Panc1 (cell line): ENCODE results near the gene GPR31. TPM values are rescaled to one million over a fixed set of nuclear protein-coding genes. Genes with fewer than 3 reads are reported as not detected.

Experiments used
- ATAC-seq: fragments of 200-7000 bp; cut with Tn5 transposase; 2 replicates; pipeline ENCODE4 v1.9.1; 2020; ENCODE audit warnings: mild to moderate bottlenecking, moderate library complexity
- BruUV-seq: library from RNA; stranded (reverse); fragments of 400-500 nt; replicated peaks from 2 replicates; lab custom pipeline; 2021; lab: Mats Ljungman, UMichigan
- CTCF ChIA-PET: fragments of 300-600 bp; sonication (Branson Sonifier 250); formaldehyde crosslinking; loops from one replicate; lab custom pipeline; 2022; ENCODE audit warnings: antibody characterized with exemption; lab: Charles Lee
- POLR2A ChIA-PET: fragments of 300-600 bp; sonication (Branson Sonifier 250); formaldehyde crosslinking; loops from one replicate; lab custom pipeline; 2022; ENCODE audit warnings: antibody characterized with exemption; lab: Charles Lee
- DNase-seq: peaks from one replicate; pipeline ENCODE4 v3.0.0-alpha.2; 2010; ENCODE audit warnings: low read depth, low spot score
- H3K27ac ChIP-seq: 2 replicates; pipeline ENCODE4 v1.5.1; 2011; ENCODE audit warnings: mild to moderate bottlenecking, low read length, inconsistent platforms
- H3K27me3 ChIP-seq: fragments of 200-500 bp; sonication (Bioruptor generic); 2 replicates; pipeline ENCODE4 v1.6.0; 2014; ENCODE audit warnings: low read length, inconsistent platforms; ENCODE audit not compliant: control insufficient read depth, insufficient read depth
- H3K36me3 ChIP-seq: fragments of 200-500 bp; sonication (Bioruptor generic); 2 replicates; pipeline ENCODE4 v1.5.1; 2014; ENCODE audit warnings: inconsistent platforms, mild to moderate bottlenecking, low read length, moderate library complexity; ENCODE audit not compliant: control insufficient read depth, insufficient read depth
- H3K4me1 ChIP-seq: 2 replicates; pipeline ENCODE4 v1.5.1; 2011; ENCODE audit warnings: inconsistent platforms, mild to moderate bottlenecking, low read length, moderate library complexity; ENCODE audit not compliant: control insufficient read depth, insufficient read depth
- H3K4me3 ChIP-seq, 2 experiments: 2 replicates each; pipeline ENCODE4 v1.5.1; 2011 to 2012; ENCODE audit warnings: low read depth in 2 of 2, low read length in 2 of 2, mild to moderate bottlenecking in 2 of 2, inconsistent platforms in 1 of 2, moderate library complexity in 1 of 2
- H3K9me3 ChIP-seq: fragments of 200-500 bp; sonication (Bioruptor generic); 2 replicates; pipeline ENCODE4 v1.5.1; 2014; ENCODE audit warnings: low read depth, mild to moderate bottlenecking, inconsistent platforms, low read length, moderate library complexity; ENCODE audit not compliant: control insufficient read depth, insufficient read depth
- CTCF ChIP-seq: fragments of 450-650 bp; IDR thresholded peaks from 2 replicates; pipeline ENCODE4 v1.5.1; 2017; ENCODE audit warnings: mild to moderate bottlenecking
- POLR2AphosphoS5 ChIP-seq: IDR thresholded peaks from 2 replicates; pipeline ENCODE4 v1.6.1; 2012; ENCODE audit warnings: mild to moderate bottlenecking, low read depth, low read length, moderate library complexity
- REST ChIP-seq, 2 experiments: IDR thresholded peaks; 2 replicates each; pipeline ENCODE4 v1.6.1; 2011 to 2012; ENCODE audit warnings: low read depth in 2 of 2, control low read depth in 1 of 2, low read length in 1 of 2, mild to moderate bottlenecking in 1 of 2, moderate library complexity in 1 of 2; ENCODE audit not compliant: insufficient read depth in 1 of 2
- SIN3A ChIP-seq: IDR thresholded peaks from 2 replicates; pipeline ENCODE4 v1.6.1; 2012; ENCODE audit warnings: low read depth, mild to moderate bottlenecking, low read length, moderate library complexity, borderline replicate concordance; ENCODE audit not compliant: insufficient read depth
- TCF7L2 ChIP-seq: IDR thresholded peaks from 2 replicates; pipeline ENCODE4 v1.6.1; 2011; ENCODE audit warnings: mild to moderate bottlenecking, low read depth, low read length, inconsistent platforms
- in situ Hi-C: cut with HindIII; loops from 2 replicates; pipeline ENCODE4 v1.10.0; 2016; ENCODE audit warnings: low sequenced_read_pairs, low pct_unique_long_range_greater_than_20kb
- intact Hi-C: fragments of 100-400 bp; cut with micrococcal nuclease; formaldehyde crosslinking; loops from one replicate; pipeline ENCODE4 v1.10.0; 2022; ENCODE audit not compliant: unreplicated experiment
- total RNA-seq: library from RNA; stranded (reverse); gene quantifications from one replicate; pipeline ENCODE4 v1.2.1, GENCODE V29; 2021; ENCODE audit not compliant: unreplicated experiment

Gene GPR31
- total RNA-seq, 1 experiment from 2014 or later = not detected

- BruUV-seq = no TSS peak
- Histone ChIP-seq H3K36me3 (no peaks in the 10 kb centered on the region), H3K4me3 (no peak overlapping the region), H3K27me3 (peaks cover 20% of the 10 kb centered on the region), H3K9me3 (no peaks in the 10 kb centered on the region), H3K4me1 (no peaks in the 10 kb centered on the region), H3K27ac (no peak overlapping the region)
- no peak for DNase-seq
- TF ChIP-seq TCF7L2 (no peak), REST (IDR thresholded peaks at IDR 0.05; ENCODE audit: insufficient read depth in 1 of 2, low read depth in 2 of 2, low read length in 1 of 2) (no peak), POLR2AphosphoS5 (no peak), CTCF (no peak), SIN3A (no peak)
- intact Hi-C loops = no loop called here
- CTCF ChIA-PET = no interaction called here
- POLR2A ChIA-PET = interaction anchor here (0.6 kb wide), 1 partner anchor 42 kb away, joined by 6 read pairs; no protein-coding TSS in a partner anchor
- ATAC-seq = no peak
- in situ Hi-C loops = no loop called here
These were observed 49.5 kb downstream of the GPR31 start for GRCh38 chr6:167108278-167108677.

- Histone ChIP-seq H3K27me3 (peaks cover 20% of the 10 kb centered on the region), H3K27ac (no peak overlapping the region), H3K4me1 (no peaks in the 10 kb centered on the region), H3K4me3 (no peak overlapping the region), H3K9me3 (no peaks in the 10 kb centered on the region), H3K36me3 (no peaks in the 10 kb centered on the region)
- ChIA-PET POLR2A (interaction anchor here (0.6 kb wide), 1 partner anchor 42 kb away, joined by 6 read pairs; no protein-coding TSS in a partner anchor), CTCF (no interaction called here)
- ATAC-seq = no peak
- in situ Hi-C loops = no loop called here
- no TSS peak for BruUV-seq
- TF ChIP-seq TCF7L2 = no peak
- TF ChIP-seq CTCF = no peak
- no peak for TF ChIP-seq POLR2AphosphoS5
- TF ChIP-seq REST (IDR thresholded peaks at IDR 0.05; ENCODE audit: insufficient read depth in 1 of 2, low read depth in 2 of 2, low read length in 1 of 2) = no peak
- TF ChIP-seq SIN3A = no peak
- intact Hi-C loops = no loop called here
- DNase-seq = no peak
These were observed 50.0 kb downstream of the GPR31 start for GRCh38 chr6:167107787-167108186.
